Neural progenitor cell (in vitro differentiated cells): ENCODE measurements around the gene CLSTN2. TPM values are rescaled to one million over a fixed set of nuclear protein-coding genes. Genes with fewer than 3 reads are reported as not detected.

Experiments
- DNase-seq: peaks from one replicate; pipeline ENCODE4 v3.0.0-alpha.2; 2016; ENCODE audit warnings: low spot score
- H2AFZ ChIP-seq: fragments of 200-600 bp; sonication (generic); replicated peaks from 2 replicates; pipeline ENCODE4 v1.6.1; 2016; ENCODE audit warnings: antibody characterized with exemption
- H3F3A ChIP-seq: fragments of 200-600 bp; sonication (generic); 2 replicates; pipeline ENCODE4 v1.6.1; 2016; ENCODE audit warnings: antibody characterized with exemption, low read depth
- H3K27ac ChIP-seq: fragments of 200-600 bp; sonication (generic); 2 replicates; pipeline ENCODE4 v1.5.1; 2016; ENCODE audit warnings: mild to moderate bottlenecking
- H3K27me3 ChIP-seq: fragments of 200-600 bp; sonication (generic); 2 replicates; pipeline ENCODE4 v1.6.1; 2016; ENCODE audit warnings: mild to moderate bottlenecking, moderate library complexity
- H3K36me3 ChIP-seq: fragments of 200-600 bp; sonication (generic); 2 replicates; pipeline ENCODE4 v1.5.1; 2016
- H3K4me1 ChIP-seq: fragments of 200-600 bp; sonication (generic); 2 replicates; pipeline ENCODE4 v1.6.1; 2016; ENCODE audit warnings: mixed run types
- H3K4me2 ChIP-seq: fragments of 200-600 bp; sonication (generic); 2 replicates; pipeline ENCODE4 v1.6.1; 2016
- H3K4me3 ChIP-seq: fragments of 200-600 bp; sonication (generic); 2 replicates; pipeline ENCODE4 v1.5.1; 2016
- H3K79me2 ChIP-seq: fragments of 200-600 bp; sonication (generic); 2 replicates; pipeline ENCODE4 v1.6.1; 2016; ENCODE audit warnings: low read depth
- H3K9ac ChIP-seq: fragments of 200-600 bp; sonication (generic); 2 replicates; pipeline ENCODE4 v1.6.1; 2016
- H3K9me3 ChIP-seq: fragments of 200-600 bp; sonication (generic); 2 replicates; pipeline ENCODE4 v1.5.1; 2016; ENCODE audit warnings: low read depth
- H4K20me1 ChIP-seq: fragments of 200-600 bp; sonication (generic); 2 replicates; pipeline ENCODE4 v1.6.1; 2016; ENCODE audit warnings: low read depth
- H3K27ac Mint-ChIP-seq: 3 replicates; pipeline ENCODE4 v1.8.0; 2021; ENCODE audit warnings: mixed read lengths
- H3K27me3 Mint-ChIP-seq: 2 replicates; pipeline ENCODE4 v1.8.0; 2022; ENCODE audit warnings: low read depth, mild to moderate bottlenecking, inconsistent platforms, moderate library complexity, mixed read lengths; ENCODE audit not compliant: insufficient read depth
- H3K36me3 Mint-ChIP-seq: 3 replicates; pipeline ENCODE4 v1.8.0; 2021; ENCODE audit warnings: mixed read lengths
- H3K4me1 Mint-ChIP-seq: 3 replicates; pipeline ENCODE4 v1.8.0; 2021; ENCODE audit warnings: mixed read lengths
- H3K4me3 Mint-ChIP-seq: 3 replicates; pipeline ENCODE4 v1.8.0; 2021; ENCODE audit warnings: mild to moderate bottlenecking, moderate library complexity, mixed read lengths
- H3K9me3 Mint-ChIP-seq: 3 replicates; pipeline ENCODE4 v1.8.0; 2020; ENCODE audit warnings: mixed read lengths
- EZH2 ChIP-seq: fragments of 200-600 bp; sonication (generic); IDR thresholded peaks from 2 replicates; pipeline ENCODE4 v1.6.1; 2017; ENCODE audit warnings: antibody characterized with exemption, mild to moderate bottlenecking, moderate library complexity
- EZH2phosphoT487 ChIP-seq: fragments of 200-600 bp; sonication (generic); IDR thresholded peaks from 2 replicates; pipeline ENCODE4 v1.6.1; 2017; ENCODE audit warnings: antibody characterized with exemption
- total RNA-seq: library from RNA; depleted of rRNA; stranded (reverse); fragments of >200 nt; gene quantifications from 2 replicates; pipeline ENCODE4 v1.2.3, GENCODE V29; 2015; ENCODE audit warnings: low replicate concordance
- TF ChIP-seq, protein P1 (sequence below): fragments of 200-600 bp; sonication (generic); IDR thresholded peaks from 2 replicates; pipeline ENCODE4 v1.5.1; 2017; ENCODE audit warnings: antibody characterized with exemption, mild to moderate bottlenecking

The CLSTN2 gene
- total RNA-seq, 1 donor from 2014 or later: 0.22 TPM

DNA sequence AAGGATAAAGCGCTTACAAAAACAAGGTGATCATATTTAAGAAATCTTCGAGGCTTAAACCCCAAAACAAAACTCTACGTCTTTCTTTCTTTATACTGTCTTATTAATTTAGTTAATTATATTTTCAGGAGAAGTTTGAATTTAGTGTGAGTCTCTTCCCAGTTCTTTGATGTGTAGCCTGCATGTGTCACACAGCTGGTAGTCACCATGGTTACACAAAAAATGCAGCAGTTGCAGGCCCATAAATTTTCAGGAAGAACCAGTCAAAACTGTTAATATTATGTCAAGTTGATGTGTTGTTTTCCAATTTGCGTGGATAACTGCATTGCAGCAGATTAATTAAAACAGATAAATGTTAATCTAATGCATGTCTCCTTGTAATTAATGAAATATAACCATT, 10.4 kb downstream of the CLSTN2 start:
- peaks cover 10% of the 10 kb centered on the region for H3K27me3 Mint-ChIP-seq
- H3K4me3 ChIP-seq: no peak overlapping the region
- no peak overlapping the region for H3K4me3 Mint-ChIP-seq
- H3K27ac Mint-ChIP-seq: no peak overlapping the region
- no peak overlapping the region for H3K4me2 ChIP-seq
- no peaks in the 10 kb centered on the region for H3K36me3 Mint-ChIP-seq
- no peaks in the 10 kb centered on the region for H3K9me3 Mint-ChIP-seq
- no peak overlapping the region for H3K27ac ChIP-seq
- no peaks in the 10 kb centered on the region for H3F3A ChIP-seq
- no peaks in the 10 kb centered on the region for H3K27me3 ChIP-seq
- DNase-seq: no peak
- TF ChIP-seq, protein P1, sequence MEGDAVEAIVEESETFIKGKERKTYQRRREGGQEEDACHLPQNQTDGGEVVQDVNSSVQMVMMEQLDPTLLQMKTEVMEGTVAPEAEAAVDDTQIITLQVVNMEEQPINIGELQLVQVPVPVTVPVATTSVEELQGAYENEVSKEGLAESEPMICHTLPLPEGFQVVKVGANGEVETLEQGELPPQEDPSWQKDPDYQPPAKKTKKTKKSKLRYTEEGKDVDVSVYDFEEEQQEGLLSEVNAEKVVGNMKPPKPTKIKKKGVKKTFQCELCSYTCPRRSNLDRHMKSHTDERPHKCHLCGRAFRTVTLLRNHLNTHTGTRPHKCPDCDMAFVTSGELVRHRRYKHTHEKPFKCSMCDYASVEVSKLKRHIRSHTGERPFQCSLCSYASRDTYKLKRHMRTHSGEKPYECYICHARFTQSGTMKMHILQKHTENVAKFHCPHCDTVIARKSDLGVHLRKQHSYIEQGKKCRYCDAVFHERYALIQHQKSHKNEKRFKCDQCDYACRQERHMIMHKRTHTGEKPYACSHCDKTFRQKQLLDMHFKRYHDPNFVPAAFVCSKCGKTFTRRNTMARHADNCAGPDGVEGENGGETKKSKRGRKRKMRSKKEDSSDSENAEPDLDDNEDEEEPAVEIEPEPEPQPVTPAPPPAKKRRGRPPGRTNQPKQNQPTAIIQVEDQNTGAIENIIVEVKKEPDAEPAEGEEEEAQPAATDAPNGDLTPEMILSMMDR: no peak
- TF ChIP-seq EZH2 (no peak), EZH2phosphoT487 (no peak)
- no peak overlapping the region for H2AFZ ChIP-seq
- H4K20me1 ChIP-seq: no peaks in the 10 kb centered on the region
- peaks cover 10% of the 10 kb centered on the region for H3K4me1 Mint-ChIP-seq
- H3K4me1 ChIP-seq: no peaks in the 10 kb centered on the region
- no peaks in the 10 kb centered on the region for H3K79me2 ChIP-seq
- no peak overlapping the region for H3K9ac ChIP-seq
- H3K36me3 ChIP-seq: no peaks in the 10 kb centered on the region
- no peaks in the 10 kb centered on the region for H3K9me3 ChIP-seq

DNA sequence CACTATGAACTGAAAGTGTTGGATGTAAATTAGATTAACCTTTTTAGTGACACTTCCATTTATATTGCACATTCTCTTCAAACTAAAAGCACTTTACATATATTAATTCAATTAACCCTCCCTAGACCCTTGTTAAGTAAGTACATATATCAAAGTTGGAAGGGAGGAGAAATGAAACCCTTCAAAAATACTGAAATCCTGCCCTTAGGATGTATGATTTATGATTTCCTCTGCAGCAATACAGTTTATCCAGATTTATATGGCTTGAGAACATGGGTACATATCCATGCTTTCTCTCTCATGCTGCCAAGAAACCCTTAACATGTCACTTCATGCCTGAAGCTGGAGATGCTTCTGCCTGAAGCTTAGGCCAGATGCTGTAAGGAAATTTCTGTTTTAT, 11.0 kb downstream of the CLSTN2 start:
- Mint-ChIP-seq H3K4me3 (no peak overlapping the region), H3K27ac (no peak overlapping the region), H3K27me3 (peaks cover 10% of the 10 kb centered on the region), H3K36me3 (no peaks in the 10 kb centered on the region), H3K4me1 (peaks cover 10% of the 10 kb centered on the region), H3K9me3 (no peaks in the 10 kb centered on the region)
- Histone ChIP-seq H3K36me3 (no peaks in the 10 kb centered on the region), H3K9ac (no peak overlapping the region), H4K20me1 (no peaks in the 10 kb centered on the region), H3K27me3 (no peaks in the 10 kb centered on the region), H3K4me3 (no peak overlapping the region), H3K4me1 (no peaks in the 10 kb centered on the region), H3F3A (no peaks in the 10 kb centered on the region), H3K4me2 (no peak overlapping the region), H3K9me3 (no peaks in the 10 kb centered on the region), H3K27ac (no peak overlapping the region), H3K79me2 (no peaks in the 10 kb centered on the region), H2AFZ (no peak overlapping the region)
- no peak for TF ChIP-seq EZH2phosphoT487
- no peak for TF ChIP-seq EZH2
- TF ChIP-seq, protein P1: no peak
- no peak for DNase-seq

DNA sequence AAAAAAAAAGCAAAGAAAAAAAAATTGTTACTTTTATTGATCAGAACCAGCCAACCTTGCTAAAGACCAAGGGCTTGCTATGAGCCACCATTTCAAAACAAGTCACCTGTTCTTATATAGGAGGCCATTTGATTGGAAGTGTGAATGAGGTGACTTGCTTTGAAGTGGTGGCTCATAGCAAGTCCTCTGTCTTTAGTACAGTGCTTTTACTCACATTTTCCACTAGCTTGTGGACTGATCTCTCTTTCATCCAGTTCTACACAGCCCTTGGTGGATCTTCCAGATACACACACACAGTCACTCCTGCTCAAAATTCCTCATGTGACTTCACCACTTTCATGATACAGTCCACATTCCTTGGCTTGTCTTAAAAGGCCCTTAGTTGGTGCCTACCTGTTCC, 13.5 kb downstream of the CLSTN2 start:
- no peaks in the 10 kb centered on the region for H3K36me3 ChIP-seq
- H3K36me3 Mint-ChIP-seq: no peaks in the 10 kb centered on the region
- no peaks in the 10 kb centered on the region for H3K4me1 ChIP-seq
- H3K4me3 Mint-ChIP-seq: no peak overlapping the region
- no peak for DNase-seq
- H4K20me1 ChIP-seq: no peaks in the 10 kb centered on the region
- no peak overlapping the region for H3K27ac ChIP-seq
- no peaks in the 10 kb centered on the region for H3K79me2 ChIP-seq
- no peak overlapping the region for H3K4me3 ChIP-seq
- H3K9me3 Mint-ChIP-seq: no peaks in the 10 kb centered on the region
- H3K27ac Mint-ChIP-seq: no peak overlapping the region
- H3K27me3 ChIP-seq: no peaks in the 10 kb centered on the region
- no peaks in the 10 kb centered on the region for H3K9me3 ChIP-seq
- no peaks in the 10 kb centered on the region for H3F3A ChIP-seq
- H3K4me1 Mint-ChIP-seq: peaks cover 10% of the 10 kb centered on the region
- no peak overlapping the region for H3K9ac ChIP-seq
- TF ChIP-seq EZH2phosphoT487: no peak
- no peak overlapping the region for H2AFZ ChIP-seq
- H3K4me2 ChIP-seq: no peak overlapping the region
- H3K27me3 Mint-ChIP-seq: no peaks in the 10 kb centered on the region

DNA sequence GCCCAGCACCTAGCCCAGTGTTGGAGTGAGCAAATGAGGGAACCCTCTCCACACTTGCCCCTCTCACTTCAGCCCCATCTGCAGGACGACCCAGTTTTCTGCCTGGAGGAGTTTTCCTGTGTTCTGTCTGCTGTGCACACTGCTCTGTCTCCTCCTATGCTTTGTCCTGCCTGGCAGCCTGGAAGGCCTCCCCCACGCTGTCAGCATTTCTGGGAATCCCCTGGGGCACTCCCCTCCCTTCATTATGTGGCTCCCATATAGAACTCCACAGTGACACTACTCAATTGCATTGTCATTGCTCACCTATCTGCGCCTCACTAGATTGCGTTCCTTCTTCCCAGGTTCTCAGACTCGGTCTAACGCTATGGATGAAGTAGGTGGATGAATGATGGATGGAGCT, 13.9 kb downstream of the CLSTN2 start:
- no peaks in the 10 kb centered on the region for H3K9me3 Mint-ChIP-seq
- H3K4me3 Mint-ChIP-seq: no peak overlapping the region
- H3K36me3 ChIP-seq: no peaks in the 10 kb centered on the region

More for the DNA sequence above, 13.9 kb downstream of the CLSTN2 start:
- Histone ChIP-seq H3K4me1 (no peaks in the 10 kb centered on the region), H3K79me2 (no peaks in the 10 kb centered on the region), H3K9me3 (no peaks in the 10 kb centered on the region), H3K4me3 (no peak overlapping the region), H3K9ac (no peak overlapping the region), H3K27me3 (no peaks in the 10 kb centered on the region), H2AFZ (no peak overlapping the region), H3K4me2 (no peak overlapping the region), H3F3A (no peaks in the 10 kb centered on the region), H3K27ac (no peak overlapping the region), H4K20me1 (no peaks in the 10 kb centered on the region)
- no peak for TF ChIP-seq EZH2phosphoT487
- TF ChIP-seq EZH2: no peak
- TF ChIP-seq, protein P1: no peak
- Mint-ChIP-seq H3K4me1 (peaks cover 10% of the 10 kb centered on the region), H3K27me3 (peaks cover 3% of the 10 kb centered on the region), H3K27ac (no peak overlapping the region), H3K36me3 (no peaks in the 10 kb centered on the region)
- DNase-seq: no peak
